GM21619 (cell line): ENCODE measurements around the gene DUSP22.

Experiments used
- ATAC-seq: cut with Tn5 transposase; IDR thresholded peaks from one replicate; pipeline ENCODE4 v1.9.1; 2021; ENCODE audit not compliant: unreplicated experiment

DUSP22 gene

GRCh38 chr6:392441-393390 lies 100.4 kb downstream of the DUSP22 start:
- no peak for ATAC-seq

DNA sequence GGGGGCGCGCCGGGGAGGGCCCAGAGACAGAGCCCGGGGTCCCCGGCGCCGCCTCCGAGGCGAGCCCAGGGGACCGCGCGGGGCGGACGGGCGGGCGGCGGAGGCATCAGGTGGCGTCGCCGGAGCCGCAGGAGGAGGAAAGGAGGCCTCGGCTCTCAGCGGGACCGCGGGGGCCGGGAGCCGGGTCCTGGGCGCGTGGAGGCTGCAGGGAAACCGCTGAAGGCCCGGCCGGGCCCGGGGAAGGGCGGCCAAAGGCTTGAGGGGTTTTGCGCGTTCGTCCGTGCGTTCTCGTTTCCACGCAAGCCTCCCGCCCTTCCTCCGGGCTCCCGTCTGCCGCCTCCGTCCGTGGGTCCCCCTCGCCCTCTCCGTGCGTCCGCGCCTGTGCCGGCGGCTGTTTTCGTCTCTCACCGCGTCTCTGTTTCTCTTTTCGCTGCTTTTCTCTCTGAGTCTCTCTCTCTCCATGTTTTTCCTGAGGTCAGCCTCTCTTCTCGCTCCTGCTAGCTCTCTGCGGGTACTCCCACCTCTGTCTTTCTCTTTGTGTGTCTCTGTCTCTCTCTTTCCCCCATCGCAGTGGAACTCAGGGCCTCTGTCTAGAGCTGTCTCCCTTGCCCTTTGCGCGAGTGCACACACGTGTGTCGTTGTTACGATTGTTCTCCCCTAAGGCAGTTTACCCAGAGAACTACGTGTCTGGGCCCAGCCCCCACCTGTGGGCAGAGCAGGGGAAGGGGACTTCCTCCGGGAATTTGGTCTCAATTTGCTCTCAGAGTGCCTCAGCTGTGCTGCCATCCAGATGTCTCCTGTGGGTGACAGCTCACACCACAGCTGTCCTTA lies 101.3 kb downstream of the DUSP22 start:
- no peak for ATAC-seq

GRCh38 chr6:394641-395289 lies 102.5 kb downstream of the DUSP22 start:
- no peak for ATAC-seq

DNA sequence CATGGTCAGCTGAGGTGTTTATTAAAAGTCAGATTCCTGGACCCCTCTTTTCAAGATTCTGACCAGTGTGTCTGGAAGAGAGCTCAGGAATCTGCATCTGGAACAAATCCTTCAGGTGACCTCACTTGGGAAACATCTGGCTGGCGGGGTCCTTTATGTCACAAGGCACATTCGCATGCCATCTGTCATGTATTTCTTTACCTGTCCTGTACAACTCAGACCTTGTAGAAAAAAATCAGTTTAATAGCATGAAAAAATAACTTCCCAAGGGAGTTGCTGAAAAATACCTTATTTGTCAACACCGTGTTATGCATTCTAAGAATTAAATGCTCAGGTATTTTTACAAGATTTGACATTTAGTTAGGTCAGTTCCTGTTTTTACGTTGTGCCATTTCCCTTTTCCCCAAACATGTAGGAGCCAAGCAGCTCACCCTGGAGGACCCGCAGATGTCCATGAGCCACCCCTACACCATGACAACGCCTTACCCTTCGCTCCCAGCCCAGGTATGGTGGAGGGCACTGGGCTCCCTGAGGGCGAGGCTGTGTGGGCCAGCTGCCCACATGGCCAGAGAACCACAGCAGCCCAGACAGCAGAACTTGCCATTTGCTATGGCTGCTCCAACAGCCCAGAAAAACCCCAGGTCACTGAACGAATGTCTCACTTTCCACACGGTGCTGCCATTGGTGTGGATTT lies 103.3 kb downstream of the DUSP22 start:
- ATAC-seq, result no peak

- no peak for ATAC-seq
Measured at GRCh38 chr6:396126-396520, 103.8 kb downstream of the DUSP22 start.

- no peak for ATAC-seq
Measured at GRCh38 chr6:397056-397455, 104.8 kb downstream of the DUSP22 start.

- no peak for ATAC-seq
Measured at GRCh38 chr6:397604-398003, 105.3 kb downstream of the DUSP22 start.

- no peak for ATAC-seq
Measured at GRCh38 chr6:398065-398464, 105.8 kb downstream of the DUSP22 start.

GRCh38 chr6:398558-399078 lies 106.3 kb downstream of the DUSP22 start:
- no peak for ATAC-seq

DNA sequence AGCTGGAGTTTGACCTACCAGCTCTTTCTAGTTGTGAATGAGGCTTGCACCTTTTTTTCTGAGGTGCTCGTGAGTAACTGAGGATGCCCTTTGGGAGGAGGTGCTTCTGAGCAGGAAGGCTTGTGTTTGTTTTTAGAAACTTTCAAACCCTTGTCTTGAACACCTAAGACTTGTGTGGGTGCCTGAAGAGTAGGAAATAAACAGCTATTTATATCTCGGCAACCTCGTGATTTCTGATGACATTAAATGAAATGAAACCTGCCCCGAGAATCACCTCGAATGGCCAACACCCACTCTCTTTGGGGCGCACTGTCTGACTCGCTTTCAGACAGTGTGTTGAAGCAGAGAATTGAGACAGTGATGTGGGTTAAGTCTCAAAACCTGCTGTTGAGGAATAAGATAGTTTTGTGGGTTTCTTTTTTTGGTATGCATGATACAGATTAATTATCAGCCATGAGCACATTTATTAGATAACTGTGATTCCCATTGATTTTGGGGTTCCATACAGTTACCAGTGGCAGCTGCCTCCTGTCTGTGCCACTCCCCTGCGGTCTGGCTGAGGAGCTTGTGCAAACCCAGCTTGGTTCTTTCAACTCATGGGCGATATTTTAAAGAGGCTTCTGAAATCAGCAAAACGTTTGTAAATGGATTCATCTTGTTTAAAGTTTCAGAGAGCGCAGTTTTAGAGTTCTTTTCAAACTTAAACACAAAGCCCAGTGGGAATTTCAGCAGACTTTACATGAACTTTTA lies 107.7 kb downstream of the DUSP22 start:
- peak; percentile 38 for ATAC-seq

DNA sequence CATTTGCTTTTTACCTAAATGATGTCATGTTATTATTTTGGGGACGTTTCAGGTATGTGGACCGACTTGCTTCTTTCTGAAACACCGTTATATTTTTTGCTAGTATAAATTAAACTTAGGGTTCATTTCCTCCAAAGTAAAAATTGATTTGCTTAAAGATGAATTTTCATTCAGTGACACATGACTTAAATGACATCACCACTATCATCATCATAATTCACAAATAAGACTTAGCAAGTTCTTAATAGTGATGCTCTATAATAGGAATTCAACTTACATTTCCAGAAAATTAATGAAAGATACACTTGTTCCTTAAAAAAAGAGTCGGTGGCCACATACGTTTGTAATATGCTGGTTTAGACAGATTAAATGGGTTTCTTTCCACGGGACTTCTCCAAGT lies 108.5 kb downstream of the DUSP22 start:
- no peak for ATAC-seq
